Mesenchymal stem cell (in vitro differentiated cells and primary cell): ENCODE results near the gene PPFIBP2.
"Not testable (repeated sequence)": the region's sequence is repeated elsewhere in the genome, so short reads cannot be mapped to it uniquely, and the experiment has no call there.

ENCODE experiments used
- DNase-seq: peaks from one replicate; pipeline ENCODE4 v3.0.0-alpha.2; 2013
- H2AFZ ChIP-seq: one replicate; pipeline ENCODE4 v1.6.1; 2013; ENCODE audit warnings: low read depth, mild to moderate bottlenecking, control low read depth, inconsistent platforms, low read length, moderate library complexity
- H2AK5ac ChIP-seq: 2 replicates; pipeline ENCODE4 v1.6.1; 2013; ENCODE audit warnings: low read length, moderate library complexity, mild to moderate bottlenecking, inconsistent platforms; ENCODE audit not compliant: severe bottlenecking
- H2BK120ac ChIP-seq: one replicate; pipeline ENCODE4 v1.6.1; 2013; ENCODE audit warnings: low read depth, mild to moderate bottlenecking, inconsistent platforms, low read length, moderate library complexity
- H2BK12ac ChIP-seq, 2 experiments: one replicate each; pipeline ENCODE4 v1.6.1; 2013; ENCODE audit warnings: inconsistent platforms in 2 of 2, low read length in 2 of 2, mild to moderate bottlenecking in 2 of 2, moderate library complexity in 2 of 2, control low read depth in 1 of 2
- H2BK15ac ChIP-seq: one replicate; pipeline ENCODE4 v1.6.1; 2013; ENCODE audit warnings: mild to moderate bottlenecking, low read depth, inconsistent platforms; ENCODE audit not compliant: poor library complexity, severe bottlenecking
- H2BK5ac ChIP-seq: 2 replicates; pipeline ENCODE4 v1.6.1; 2013; ENCODE audit warnings: low read depth, mild to moderate bottlenecking, low read length, control low read depth, inconsistent platforms; ENCODE audit not compliant: poor library complexity, severe bottlenecking
- H3K14ac ChIP-seq, 2 experiments: one replicate each; pipeline ENCODE4 v1.6.1; 2013; ENCODE audit warnings: inconsistent platforms in 2 of 2, low read length in 2 of 2, control low read depth in 1 of 2, mild to moderate bottlenecking in 1 of 2, moderate library complexity in 1 of 2
- H3K18ac ChIP-seq, 2 experiments: one replicate each; pipeline ENCODE4 v1.6.1; 2013; ENCODE audit warnings: inconsistent platforms in 2 of 2, low read length in 2 of 2, control low read depth in 1 of 2, low read depth in 1 of 2, mild to moderate bottlenecking in 1 of 2
- H3K23ac ChIP-seq, 2 experiments: one replicate each; pipeline ENCODE4 v1.6.1; 2013; ENCODE audit warnings: inconsistent platforms in 2 of 2, low read length in 2 of 2, mild to moderate bottlenecking in 2 of 2, moderate library complexity in 2 of 2, control low read depth in 1 of 2
- H3K27ac ChIP-seq: 2 replicates; pipeline ENCODE4 v1.5.1; 2013; ENCODE audit warnings: mild to moderate bottlenecking, moderate library complexity, low read length, control low read depth, inconsistent platforms; ENCODE audit not compliant: poor library complexity, severe bottlenecking
- H3K27me3 ChIP-seq, 2 experiments: 2 replicates each; pipeline versions ENCODE4 v1.6.1 to v1.7.0; 2013; ENCODE audit warnings: low read length in 2 of 2, mild to moderate bottlenecking in 2 of 2, moderate library complexity in 2 of 2, control low read depth in 1 of 2, inconsistent platforms in 1 of 2; ENCODE audit not compliant: control insufficient read depth in 1 of 2, insufficient read depth in 1 of 2
- H3K36me3 ChIP-seq, 2 experiments: 2 replicates each; pipeline versions ENCODE4 v1.6.1 to v1.7.0; 2013; ENCODE audit warnings: low read length in 2 of 2, control low read depth in 1 of 2, inconsistent platforms in 1 of 2, low read depth in 1 of 2, mild to moderate bottlenecking in 1 of 2; ENCODE audit not compliant: insufficient read depth in 2 of 2, control insufficient read depth in 1 of 2
- H3K4ac ChIP-seq, 2 experiments: one replicate each; pipeline ENCODE4 v1.6.1; 2013; ENCODE audit warnings: inconsistent platforms in 2 of 2, low read length in 2 of 2, mild to moderate bottlenecking in 2 of 2, moderate library complexity in 2 of 2, control low read depth in 1 of 2, low read depth in 1 of 2
- H3K4me1 ChIP-seq: 2 replicates; pipeline ENCODE4 v1.6.1; 2013; ENCODE audit warnings: low read depth, low read length, control low read depth; ENCODE audit not compliant: control insufficient read depth, insufficient read depth
- H3K4me2 ChIP-seq: 2 replicates; pipeline ENCODE4 v1.6.1; 2013; ENCODE audit warnings: low read length, mild to moderate bottlenecking, inconsistent platforms; ENCODE audit not compliant: poor library complexity, severe bottlenecking
- H3K4me3 ChIP-seq, 2 experiments: 2 replicates each; pipeline versions ENCODE4 v1.5.1 to v1.7.0; 2013; ENCODE audit warnings: low read length in 2 of 2, mild to moderate bottlenecking in 2 of 2, control low read depth in 1 of 2, low read depth in 1 of 2; ENCODE audit not compliant: insufficient read depth in 1 of 2
- H3K79me1 ChIP-seq: replicated peaks from 2 replicates; pipeline ENCODE4 v1.6.1; 2013; ENCODE audit warnings: mild to moderate bottlenecking, control low read depth, low read length, inconsistent platforms; ENCODE audit not compliant: poor library complexity, severe bottlenecking
- H3K9ac ChIP-seq: 2 replicates; pipeline ENCODE4 v1.7.0; 2013; ENCODE audit warnings: mild to moderate bottlenecking, low read length, moderate library complexity
- H3K9me3 ChIP-seq: 2 replicates; pipeline ENCODE4 v1.7.0; 2013; ENCODE audit warnings: mild to moderate bottlenecking, low read length; ENCODE audit not compliant: control insufficient read depth
- H4K8ac ChIP-seq: one replicate; pipeline ENCODE4 v1.6.1; 2013; ENCODE audit warnings: inconsistent platforms, mild to moderate bottlenecking, low read length, moderate library complexity
- H4K91ac ChIP-seq: one replicate; pipeline ENCODE4 v1.6.1; 2013; ENCODE audit warnings: mild to moderate bottlenecking, low read length, inconsistent platforms
- WGBS: methylation state at CpG from one replicate; pipeline ENCODE4 v1.1.7; 2013; ENCODE audit warnings: mixed read lengths; 5-methylcytosine and 5-hydroxymethylcytosine counted together

The PPFIBP2 gene

DNA sequence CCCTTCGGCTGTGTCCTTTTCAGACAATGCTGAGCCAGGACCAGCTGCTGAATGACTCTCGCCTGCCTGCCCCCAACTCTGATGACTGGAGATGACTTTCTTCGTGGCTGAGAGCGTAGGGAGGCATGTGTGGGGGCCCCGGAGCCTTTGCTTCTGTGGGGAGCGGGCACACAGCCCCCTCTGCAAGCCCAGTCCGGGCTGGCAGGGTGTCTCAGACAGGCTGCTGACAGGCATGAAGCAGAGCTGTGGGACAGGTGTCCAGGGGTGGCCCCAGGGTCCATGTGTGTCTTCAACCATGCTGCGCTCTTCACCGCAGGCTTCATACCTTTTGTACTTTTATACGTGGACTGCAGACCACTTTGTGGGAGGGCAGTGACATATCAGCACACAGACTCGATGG lies 142.9 kb downstream of the PPFIBP2 start:
- no peak for DNase-seq
- H2BK12ac ChIP-seq = no peak overlapping the region
- WGBS = 94% methylated on average over 11 of the region's 11 CpGs
- H3K27me3 ChIP-seq = no peaks in the 10 kb centered on the region
- H2BK120ac ChIP-seq = no peak overlapping the region
- no peaks in the 10 kb centered on the region for H3K79me1 ChIP-seq
- no peak overlapping the region for H2BK15ac ChIP-seq
- H3K4me1 ChIP-seq = no peaks in the 10 kb centered on the region
- no peak overlapping the region for H2AFZ ChIP-seq
- H2AK5ac ChIP-seq = no peak overlapping the region
- H3K9ac ChIP-seq = no peak overlapping the region
- no peak overlapping the region for H3K4ac ChIP-seq
- no peak overlapping the region for H3K27ac ChIP-seq
- H4K8ac ChIP-seq = no peak overlapping the region
- H3K36me3 ChIP-seq = peaks cover 6 to 39% of the 10 kb centered on the region in 2 experiments
- H3K18ac ChIP-seq = no peak overlapping the region
- H3K4me3 ChIP-seq = no peak overlapping the region
- H3K4me2 ChIP-seq = no peak overlapping the region
- H3K9me3 ChIP-seq = no peaks in the 10 kb centered on the region
- no peak overlapping the region for H4K91ac ChIP-seq
- H2BK5ac ChIP-seq = no peak overlapping the region
- H3K14ac ChIP-seq = no peak overlapping the region
- no peak overlapping the region for H3K23ac ChIP-seq

DNA sequence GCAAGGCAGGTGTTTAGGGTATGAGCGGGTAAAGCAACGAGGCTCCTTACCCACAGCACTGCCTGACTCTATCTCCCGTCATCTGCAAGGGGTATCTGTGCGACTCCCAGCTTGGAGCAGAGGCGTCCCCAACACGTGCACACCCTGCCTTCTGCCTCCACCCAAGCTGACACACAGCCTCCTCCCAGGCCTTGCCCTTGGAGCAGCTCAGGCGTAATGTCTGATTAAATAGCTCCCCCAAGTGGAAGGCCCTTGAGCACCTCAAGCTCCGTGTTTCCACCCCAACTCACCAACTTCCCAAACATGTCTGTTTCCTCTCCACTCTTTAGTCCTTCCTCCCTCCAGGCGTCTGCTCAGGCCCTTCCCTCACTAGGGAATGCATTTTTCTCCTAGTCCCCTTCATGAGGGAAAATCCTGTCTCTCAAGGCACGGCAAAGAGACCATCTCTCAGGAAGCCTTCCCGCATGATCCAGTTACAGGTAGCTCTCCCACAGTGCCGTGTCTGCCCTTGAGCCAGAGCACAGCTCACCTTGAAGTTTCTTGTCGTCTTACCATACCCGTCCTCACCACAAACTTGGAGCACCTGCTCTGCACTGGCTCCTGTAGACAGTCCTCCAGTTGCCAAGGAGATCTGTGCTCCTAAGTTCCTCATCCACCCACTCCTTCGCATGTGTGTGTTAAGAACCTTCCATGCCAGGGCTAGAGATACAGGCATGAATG lies 143.7 kb downstream of the PPFIBP2 start:
- no peak overlapping the region for H3K27ac ChIP-seq
- H3K9ac ChIP-seq = no peak overlapping the region
- no peak overlapping the region for H3K4me3 ChIP-seq
- H3K4me2 ChIP-seq = no peak overlapping the region
- DNase-seq = peak; percentile 67
- no peak overlapping the region for H3K18ac ChIP-seq
- H4K91ac ChIP-seq = no peak overlapping the region
- 72% methylated on average over 15 of the region's 15 CpGs for WGBS
- no peaks in the 10 kb centered on the region for H3K9me3 ChIP-seq
- no peaks in the 10 kb centered on the region for H3K27me3 ChIP-seq
- H3K14ac ChIP-seq = no peak overlapping the region
- no peak overlapping the region for H2AK5ac ChIP-seq
- peak overlapping the region; percentile 19 for H2BK15ac ChIP-seq
- H3K4me1 ChIP-seq = no peaks in the 10 kb centered on the region
- no peak overlapping the region for H2BK120ac ChIP-seq
- no peak overlapping the region for H2AFZ ChIP-seq
- no peak overlapping the region for H2BK5ac ChIP-seq
- H2BK12ac ChIP-seq = peak overlapping the region in 1 of 2 experiments; percentile 14
- no peak overlapping the region for H4K8ac ChIP-seq
- no peaks in the 10 kb centered on the region for H3K79me1 ChIP-seq
- H3K4ac ChIP-seq = no peak overlapping the region
- H3K36me3 ChIP-seq = peaks cover 6 to 31% of the 10 kb centered on the region in 2 experiments
- no peak overlapping the region for H3K23ac ChIP-seq

DNA sequence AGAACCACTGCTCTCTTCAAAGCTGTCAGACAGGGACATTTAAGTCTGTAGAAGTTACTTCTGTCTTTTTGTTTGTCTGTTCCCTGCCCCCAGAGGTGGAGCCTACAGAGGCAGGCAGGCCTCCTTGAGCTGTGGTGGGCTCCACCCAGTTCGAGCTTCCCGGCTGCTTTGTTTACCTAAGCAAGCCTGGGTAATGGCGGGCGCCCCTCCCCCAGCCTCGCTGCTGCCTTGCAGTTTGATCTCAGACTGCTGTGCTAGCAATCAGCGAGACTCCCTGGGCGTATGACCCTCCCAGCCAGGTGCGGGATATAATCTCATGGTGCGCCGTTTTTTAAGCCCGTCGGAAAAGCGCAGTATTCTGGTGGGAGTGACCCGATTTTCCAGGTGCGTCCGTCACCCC lies 149.7 kb downstream of the PPFIBP2 start:
- 82% methylated on average over 4 of the region's 16 CpGs for WGBS
- not testable (repeated sequence) for H3K23ac ChIP-seq, H3K79me1 ChIP-seq, H4K8ac ChIP-seq, H3K18ac ChIP-seq, H2BK12ac ChIP-seq, H3K27ac ChIP-seq, H2AFZ ChIP-seq, H3K9me3 ChIP-seq, DNase-seq, H3K4me1 ChIP-seq, H3K4ac ChIP-seq, H3K4me3 ChIP-seq, H2BK120ac ChIP-seq, H2BK15ac ChIP-seq, H3K4me2 ChIP-seq, H2BK5ac ChIP-seq, H2AK5ac ChIP-seq, H3K27me3 ChIP-seq, H3K14ac ChIP-seq, H4K91ac ChIP-seq, H3K9ac ChIP-seq
- peaks cover 3 to 30% of the 10 kb centered on the region in 2 experiments for H3K36me3 ChIP-seq

DNA sequence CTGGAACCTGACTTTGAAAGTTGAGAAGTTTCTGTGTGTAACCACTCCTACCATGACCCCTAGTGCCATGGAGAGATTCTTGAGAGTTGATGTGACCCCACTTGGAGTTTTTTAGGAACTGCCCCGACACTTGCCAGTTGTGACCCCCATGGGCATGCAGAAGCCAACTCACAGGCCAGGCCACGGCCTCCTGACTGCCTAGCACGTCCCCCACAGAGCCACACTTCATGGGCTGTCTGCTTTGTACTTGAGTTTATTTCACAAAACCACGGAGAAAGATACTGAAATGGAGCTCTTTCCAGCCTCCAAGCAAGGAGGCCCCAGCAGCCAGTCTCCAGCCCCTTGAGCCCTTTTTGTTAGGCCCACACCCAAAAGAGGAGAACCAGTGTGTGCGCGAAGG lies 151.1 kb downstream of the PPFIBP2 start:
- no peak overlapping the region for H2AFZ ChIP-seq

More for the DNA sequence above, 151.1 kb downstream of the PPFIBP2 start:
- Histone ChIP-seq H2BK120ac (no peak overlapping the region), H3K14ac (no peak overlapping the region), H2BK15ac (no peak overlapping the region), H4K8ac (no peak overlapping the region), H2AK5ac (no peak overlapping the region), H3K9ac (no peak overlapping the region), H3K36me3 (peaks cover 3 to 36% of the 10 kb centered on the region in 2 experiments), H3K18ac (no peak overlapping the region), H3K27ac (no peak overlapping the region), H3K4me1 (peaks cover 2% of the 10 kb centered on the region), H3K4me3 (no peak overlapping the region), H3K27me3 (no peaks in the 10 kb centered on the region), H4K91ac (no peak overlapping the region), H3K23ac (no peak overlapping the region), H2BK5ac (no peak overlapping the region), H2BK12ac (no peak overlapping the region), H3K9me3 (no peaks in the 10 kb centered on the region), H3K4ac (no peak overlapping the region), H3K79me1 (no peaks in the 10 kb centered on the region), H3K4me2 (no peak overlapping the region)
- DNase-seq = no peak
- 79% methylated on average over 6 of the region's 6 CpGs for WGBS
